Tibial nerve (tissue), 4 donors: Measurements from ENCODE around the gene TP73. TPM values are rescaled to one million over a fixed set of nuclear protein-coding genes. Genes with fewer than 3 reads are reported as not detected.

Source experiments
- DNase-seq, 2 donors: peaks; one replicate each; pipeline ENCODE4 v3.0.0-alpha.2; 2019; ENCODE audit warnings: low spot score in 2 of 2
- H3K27ac ChIP-seq, 4 donors: fragments of 200-600 bp; sonication (generic) in 3 of 4; one replicate each; pipeline ENCODE4 v1.5.1; 2017 to 2019; ENCODE audit warnings: mild to moderate bottlenecking in 1 of 4
- H3K27me3 ChIP-seq, 2 donors: fragments of 200-600 bp; sonication (generic) in 1 of 2; one replicate each; pipeline versions ENCODE4 v1.5.1 to v1.6.0; 2017 to 2019
- H3K36me3 ChIP-seq, 3 donors: fragments of 200-600 bp; sonication (generic); one replicate each; pipeline ENCODE4 v1.5.1; 2018 to 2019
- H3K4me1 ChIP-seq, 4 donors: fragments of 200-600 bp; sonication (generic) in 3 of 4; one replicate each; pipeline ENCODE4 v1.5.1; 2017 to 2019
- H3K4me3 ChIP-seq, 4 donors: fragments of 200-600 bp; sonication (generic) in 3 of 4; one replicate each; pipeline ENCODE4 v1.5.1; 2017 to 2019; ENCODE audit warnings: mild to moderate bottlenecking in 1 of 4, moderate library complexity in 1 of 4
- H3K9me3 ChIP-seq, 4 donors: fragments of 200-600 bp; sonication (generic) in 3 of 4; one replicate each; pipeline ENCODE4 v1.5.1; 2017 to 2019
- CTCF ChIP-seq, 5 experiments: fragments of 200-600 bp in 3 of 5; fragments of 450-650 bp in 2 of 5; sonication (generic) in 3 of 5; IDR thresholded peaks; one replicate each; pipeline ENCODE4 v1.5.1; 2016 to 2019; ENCODE audit warnings: antibody characterized with exemption in 5 of 5, mild to moderate bottlenecking in 3 of 5, moderate library complexity in 2 of 5
- EP300 ChIP-seq, 2 donors: sonication (generic); formaldehyde crosslinking; IDR thresholded peaks; one replicate each; pipeline ENCODE4 v1.6.1; 2017; ENCODE audit warnings: antibody characterized with exemption in 2 of 2, mild to moderate bottlenecking in 1 of 2
- POLR2A ChIP-seq, 2 donors: fragments of 450-650 bp; IDR thresholded peaks; one replicate each; pipeline ENCODE4 v1.6.1; 2017; ENCODE audit warnings: antibody characterized with exemption in 2 of 2, mild to moderate bottlenecking in 2 of 2, moderate library complexity in 2 of 2
- WGBS, 2 donors: methylation state at CpG; one replicate each; pipeline ENCODE4 v1.1.5; 2018; 5-methylcytosine and 5-hydroxymethylcytosine counted together
- total RNA-seq, 4 donors: library from RNA; depleted of rRNA; stranded (reverse); fragments of >200 nt; gene quantifications; one replicate each; pipeline ENCODE4 v1.1.0, GENCODE V29; 2016

TP73 gene
- total RNA-seq, 4 donors from 2014 or later = 0.30 TPM; not detected in 3

DNA sequence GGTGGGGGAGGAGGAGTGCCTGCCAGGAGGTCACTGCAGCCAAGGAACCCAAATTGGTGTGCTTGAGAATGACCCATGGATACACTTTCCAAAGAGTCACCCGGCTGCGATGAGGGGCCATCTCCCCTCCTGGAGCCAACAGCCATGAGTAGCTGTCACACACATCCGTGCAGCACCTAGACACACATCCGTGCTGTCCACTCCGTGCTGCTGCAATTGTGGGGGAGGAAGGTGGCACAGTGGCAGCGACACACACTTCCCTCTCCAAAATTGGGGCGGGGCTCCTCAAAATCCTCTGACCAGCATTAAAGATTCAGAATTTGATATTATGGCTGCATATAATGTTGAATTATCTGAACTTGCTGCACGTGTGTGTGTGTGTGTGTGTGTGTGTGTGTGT lies 15.8 kb downstream of the TP73 start:
- WGBS, 2 donors = 79 to 84% methylated on average over 8 of the region's 8 CpGs
- no peak for TF ChIP-seq EP300 (IDR thresholded peaks at IDR 0.05)
- TF ChIP-seq POLR2A (IDR thresholded peaks at IDR 0.05) = no peak
- TF ChIP-seq CTCF (IDR thresholded peaks at IDR 0.05) = no peak
- Histone ChIP-seq H3K27ac (no peak overlapping the region), H3K27me3 (peaks cover 0 to 38% of the 10 kb centered on the region in 2 donors), H3K4me3 (no peak overlapping the region), H3K36me3 (no peaks in the 10 kb centered on the region), H3K4me1 (peaks cover 0 to 3% (median 0%) of the 10 kb centered on the region in 4 donors), H3K9me3 (no peaks in the 10 kb centered on the region)
- no peak for DNase-seq

- Histone ChIP-seq H3K4me1 (peaks cover 0 to 3% (median 0%) of the 10 kb centered on the region in 4 donors), H3K9me3 (no peaks in the 10 kb centered on the region), H3K27me3 (peaks cover 0 to 38% of the 10 kb centered on the region in 2 donors), H3K36me3 (no peaks in the 10 kb centered on the region), H3K27ac (no peak overlapping the region), H3K4me3 (no peak overlapping the region)
- TF ChIP-seq EP300 (IDR thresholded peaks at IDR 0.05) (no peak), CTCF (IDR thresholded peaks at IDR 0.05) (no peak), POLR2A (IDR thresholded peaks at IDR 0.05) (no peak)
- WGBS, 2 donors = 39 to 47% methylated on average over 15 to 17 of the region's 30 CpGs
- peak in 1 of 2 donors; percentile 23 for DNase-seq
These were observed 16.4 kb downstream of the TP73 start for GRCh38 chr1:3668585-3669300.

DNA sequence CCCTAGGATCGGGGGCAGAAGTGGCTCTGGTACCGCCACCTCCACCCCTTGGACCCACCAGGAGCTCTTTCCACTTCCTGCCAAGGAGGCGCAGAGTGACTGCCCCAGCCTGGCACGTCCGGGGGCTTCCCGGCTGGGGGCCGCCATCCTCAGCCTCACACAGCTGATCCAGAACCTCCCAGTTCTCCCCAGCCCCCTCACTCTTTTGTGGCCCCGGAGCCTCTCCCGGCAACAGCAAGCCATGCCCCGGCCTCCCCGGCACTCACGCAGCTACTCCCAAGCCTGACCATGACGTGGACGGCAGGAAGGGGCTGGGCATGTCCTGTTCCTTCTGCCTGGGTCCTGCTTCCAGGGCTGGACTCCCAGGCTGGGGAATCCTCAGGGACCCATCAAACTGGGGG lies 17.1 kb downstream of the TP73 start:
- Histone ChIP-seq H3K4me3 (no peak overlapping the region), H3K4me1 (peaks cover 0 to 3% (median 0%) of the 10 kb centered on the region in 4 donors), H3K27me3 (peaks cover 0 to 45% of the 10 kb centered on the region in 2 donors), H3K9me3 (no peaks in the 10 kb centered on the region), H3K27ac (no peak overlapping the region), H3K36me3 (no peaks in the 10 kb centered on the region)
- TF ChIP-seq CTCF (IDR thresholded peaks at IDR 0.05) = no peak
- no peak for TF ChIP-seq POLR2A (IDR thresholded peaks at IDR 0.05)
- no peak for TF ChIP-seq EP300 (IDR thresholded peaks at IDR 0.05)
- no peak for DNase-seq
- WGBS, 2 donors = 73 to 77% methylated on average over 4 to 13 of the region's 14 CpGs

- peaks cover 0 to 47% of the 10 kb centered on the region in 2 donors for H3K27me3 ChIP-seq
- H3K4me3 ChIP-seq = no peak overlapping the region
- 83 to 94% methylated on average over 8 to 9 of the region's 9 CpGs for WGBS, 2 donors
- TF ChIP-seq CTCF (IDR thresholded peaks at IDR 0.05) = no peak
- no peak for TF ChIP-seq EP300 (IDR thresholded peaks at IDR 0.05)
- no peak for TF ChIP-seq POLR2A (IDR thresholded peaks at IDR 0.05)
- H3K36me3 ChIP-seq = no peaks in the 10 kb centered on the region
- H3K27ac ChIP-seq = no peak overlapping the region
- no peak for DNase-seq
- peaks cover 0 to 3% (median 0%) of the 10 kb centered on the region in 4 donors for H3K4me1 ChIP-seq
- no peaks in the 10 kb centered on the region for H3K9me3 ChIP-seq
These were observed 17.7 kb downstream of the TP73 start for GRCh38 chr1:3669971-3670431.

DNA sequence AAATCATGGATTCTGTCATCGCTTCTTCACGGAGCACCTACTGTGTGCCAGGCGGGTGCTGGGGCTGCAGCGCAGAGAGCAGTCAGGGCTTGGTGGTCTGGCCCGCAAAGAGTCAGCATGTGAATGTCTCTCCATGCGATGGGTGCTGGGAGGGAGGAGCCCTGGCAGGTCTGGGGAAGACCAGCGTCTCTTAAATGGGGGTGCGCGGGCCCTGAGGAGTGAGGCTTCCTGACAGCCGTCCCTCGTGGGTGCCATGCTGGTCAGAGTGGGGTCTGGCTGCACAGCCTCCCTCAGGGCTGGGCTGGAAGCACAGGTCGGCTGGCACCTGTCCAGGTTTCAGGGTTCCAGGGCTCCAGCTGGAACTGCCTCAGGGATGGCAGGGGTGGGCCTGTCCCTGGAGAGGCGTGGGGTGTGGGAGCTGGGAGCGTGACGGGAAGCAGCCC lies 18.5 kb downstream of the TP73 start:
- DNase-seq = no peak
- 80 to 82% methylated on average over 10 to 15 of the region's 15 CpGs for WGBS, 2 donors
- Histone ChIP-seq H3K27me3 (peaks cover 0 to 47% of the 10 kb centered on the region in 2 donors), H3K4me1 (peaks cover 0 to 3% (median 0%) of the 10 kb centered on the region in 4 donors), H3K36me3 (no peaks in the 10 kb centered on the region), H3K27ac (no peak overlapping the region), H3K4me3 (no peak overlapping the region), H3K9me3 (no peaks in the 10 kb centered on the region)
- no peak for TF ChIP-seq EP300 (IDR thresholded peaks at IDR 0.05)
- no peak for TF ChIP-seq POLR2A (IDR thresholded peaks at IDR 0.05)
- no peak for TF ChIP-seq CTCF (IDR thresholded peaks at IDR 0.05)
